Measurements from ENCODE around the gene NIPSNAP3A.

Gene NIPSNAP3A

DNA sequence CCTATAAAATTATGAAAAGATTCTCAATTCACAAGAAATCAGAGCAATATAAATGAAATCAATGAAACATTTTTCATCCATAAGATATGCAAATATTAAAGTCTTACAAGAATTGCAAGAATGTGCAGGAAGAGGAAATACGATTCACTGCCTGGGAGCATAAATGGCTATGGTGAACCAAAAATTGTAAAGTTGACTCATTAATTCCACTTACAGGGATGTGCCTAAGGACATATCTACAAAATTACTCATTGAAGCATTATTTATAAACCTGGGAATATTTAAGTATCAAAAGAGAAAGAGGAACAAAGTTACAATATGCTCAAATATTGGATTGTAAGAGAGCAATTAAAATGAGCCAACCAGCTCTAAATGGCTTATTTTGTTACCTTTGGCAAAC, 6.9 kb upstream of the NIPSNAP3A start:
- H3K36me3 Mint-ChIP-seq (ENCODE audit: low read depth), result no peaks in the 10 kb centered on the region
- TF ChIP-seq CTCF (IDR thresholded peaks at IDR 0.05; ENCODE audit: unreplicated experiment in 3 of 3), result no peak
- no peaks in the 10 kb centered on the region for H3K27me3 Mint-ChIP-seq (ENCODE audit: low read depth)
- no peaks in the 10 kb centered on the region for H3K4me1 Mint-ChIP-seq
- no peaks in the 10 kb centered on the region for H3K9me3 Mint-ChIP-seq
- no peak overlapping the region for H3K27ac Mint-ChIP-seq
- no peak overlapping the region for H3K4me3 Mint-ChIP-seq

GRCh38 chr9:104743376-104743985, 4.0 kb upstream of the NIPSNAP3A start:
- no peak overlapping the region for H3K27ac Mint-ChIP-seq
- H3K4me3 Mint-ChIP-seq, result peak overlapping the region in 1 of 3 experiments; percentile 0
- no peaks in the 10 kb centered on the region for H3K27me3 Mint-ChIP-seq (ENCODE audit: low read depth)
- H3K36me3 Mint-ChIP-seq (ENCODE audit: low read depth), result no peaks in the 10 kb centered on the region
- H3K9me3 Mint-ChIP-seq, result no peaks in the 10 kb centered on the region
- peaks cover 10% of the 10 kb centered on the region for H3K4me1 Mint-ChIP-seq
- peak; percentile 75 to 83 (median 76) for TF ChIP-seq CTCF (IDR thresholded peaks at IDR 0.05; ENCODE audit: unreplicated experiment in 3 of 3)

- peaks cover 16% of the 10 kb centered on the region for H3K4me1 Mint-ChIP-seq
- peak overlapping the region; percentile 43 to 67 (median 55) for H3K4me3 Mint-ChIP-seq
- no peak overlapping the region for H3K27ac Mint-ChIP-seq
- peaks cover 3% of the 10 kb centered on the region for H3K36me3 Mint-ChIP-seq (ENCODE audit: low read depth)
- no peaks in the 10 kb centered on the region for H3K9me3 Mint-ChIP-seq
- no peak for TF ChIP-seq CTCF (IDR thresholded peaks at IDR 0.05; ENCODE audit: unreplicated experiment in 3 of 3)
- H3K27me3 Mint-ChIP-seq (ENCODE audit: low read depth), result no peaks in the 10 kb centered on the region
Observed at GRCh38 chr9:104745852-104746251, 1.6 kb upstream of the NIPSNAP3A start.

DNA sequence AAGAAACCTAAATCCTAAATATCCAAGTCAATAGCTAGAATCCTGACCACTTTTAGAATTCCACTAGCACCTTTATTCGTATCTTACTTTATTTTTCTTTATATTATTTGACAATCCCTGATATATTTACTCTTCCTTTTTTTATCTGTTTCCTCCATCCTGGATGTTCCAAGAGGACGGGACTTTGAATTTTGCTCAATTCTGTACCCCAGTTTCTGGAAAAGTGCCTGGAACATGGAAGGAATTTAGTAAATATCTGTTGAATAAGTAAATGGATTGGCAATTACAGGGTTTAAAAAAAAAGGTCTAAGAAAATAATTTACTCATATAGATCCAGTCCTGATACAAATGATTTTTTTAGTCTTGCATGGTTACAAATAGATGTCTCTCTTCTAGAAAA, 1.2 kb upstream of the NIPSNAP3A start:
- Mint-ChIP-seq H3K4me3 (peak overlapping the region in 2 of 3 experiments; percentile 42 to 94), H3K9me3 (no peaks in the 10 kb centered on the region), H3K27ac (no peak overlapping the region), H3K27me3 (ENCODE audit: low read depth) (no peaks in the 10 kb centered on the region), H3K4me1 (peaks cover 16% of the 10 kb centered on the region), H3K36me3 (ENCODE audit: low read depth) (peaks cover 3% of the 10 kb centered on the region)
- TF ChIP-seq CTCF (IDR thresholded peaks at IDR 0.05; ENCODE audit: unreplicated experiment in 3 of 3), result no peak

- TF ChIP-seq CTCF (IDR thresholded peaks at IDR 0.05; ENCODE audit: unreplicated experiment in 3 of 3), result no peak
- Mint-ChIP-seq H3K9me3 (no peaks in the 10 kb centered on the region), H3K27me3 (ENCODE audit: low read depth) (no peaks in the 10 kb centered on the region), H3K4me3 (peak overlapping the region; percentile 94 to 96 (median 94)), H3K27ac (peak overlapping the region; percentile 86 to 97 (median 92)), H3K36me3 (ENCODE audit: low read depth) (peaks cover 3% of the 10 kb centered on the region), H3K4me1 (peaks cover 16% of the 10 kb centered on the region)
Observed at GRCh38 chr9:104746798-104747197, 685 bp upstream of the NIPSNAP3A start.

GRCh38 chr9:104747245-104747564, 278 bp upstream of the NIPSNAP3A start:
- peak overlapping the region; percentile 94 to 96 (median 94) for H3K4me3 Mint-ChIP-seq
- TF ChIP-seq CTCF (IDR thresholded peaks at IDR 0.05; ENCODE audit: unreplicated experiment in 3 of 3), result no peak
- H3K27ac Mint-ChIP-seq, result peak overlapping the region; percentile 86 to 97 (median 92)
- no peaks in the 10 kb centered on the region for H3K27me3 Mint-ChIP-seq (ENCODE audit: low read depth)
- peaks cover 16% of the 10 kb centered on the region for H3K4me1 Mint-ChIP-seq
- H3K36me3 Mint-ChIP-seq (ENCODE audit: low read depth), result peaks cover 7% of the 10 kb centered on the region
- no peaks in the 10 kb centered on the region for H3K9me3 Mint-ChIP-seq
